Muscle of leg (tissue), 11 donors: ENCODE measurements around the gene OSBPL5. TPM values are rescaled to one million over a fixed set of nuclear protein-coding genes. Genes with fewer than 3 reads are reported as not detected.
A peak's percentile ranks its signal among the peaks of the same experiment; 100 is the strongest.
"Not testable (repeated sequence)": the region's sequence is repeated elsewhere in the genome, so short reads cannot be mapped to it uniquely, and the experiment has no call there.

Source experiments
- DNase-seq: peaks from one replicate; pipeline ENCODE4 v3.0.0; 2013
- H3K27ac ChIP-seq: one replicate; pipeline ENCODE4 v1.5.1; 2013; ENCODE audit warnings: mild to moderate bottlenecking, low read length, control low read depth
- H3K27me3 ChIP-seq: one replicate; pipeline ENCODE4 v1.6.1; 2013; ENCODE audit warnings: low read length; ENCODE audit not compliant: control insufficient read depth, insufficient read depth
- H3K36me3 ChIP-seq: one replicate; pipeline ENCODE4 v1.6.1; 2013; ENCODE audit warnings: low read length; ENCODE audit not compliant: control insufficient read depth, insufficient read depth
- H3K4me1 ChIP-seq: one replicate; pipeline ENCODE4 v1.6.1; 2013; ENCODE audit warnings: low read length; ENCODE audit not compliant: control insufficient read depth, insufficient read depth
- H3K4me3 ChIP-seq: one replicate; pipeline ENCODE4 v1.5.1; 2013; ENCODE audit warnings: low read length, control low read depth
- H3K9me3 ChIP-seq: replicated peaks from 2 replicates; pipeline ENCODE4 v1.6.1; 2013; ENCODE audit warnings: low read depth, low read length; ENCODE audit not compliant: control insufficient read depth
- WGBS: methylation state at CpG from one replicate; pipeline ENCODE4 v1.1.5; 2013; ENCODE audit warnings: missing lambda C conversion rate; ENCODE audit not compliant: insufficient coverage; 5-methylcytosine and 5-hydroxymethylcytosine counted together
- polyA plus RNA-seq, 8 donors: library from polyadenylated mRNA; unstranded; fragments of 120-200 nt; gene quantifications; one replicate each; pipeline versions ENCODE4 v1.2.1 to v1.2.3, GENCODE V29; 2013; ENCODE audit warnings: inconsistent platforms in 1 of 8, low replicate concordance in 1 of 8; ENCODE audit not compliant: insufficient read length in 8 of 8, insufficient read depth in 1 of 8
- total RNA-seq: library from RNA; stranded (reverse); fragments of 120-200 nt; gene quantifications from one replicate; pipeline ENCODE4 v1.2.4, GENCODE V29; 2013

Gene OSBPL5
- total and polyA plus RNA-seq, 9 donors, result 10.8 to 20.4 (median 16.2) TPM

DNA sequence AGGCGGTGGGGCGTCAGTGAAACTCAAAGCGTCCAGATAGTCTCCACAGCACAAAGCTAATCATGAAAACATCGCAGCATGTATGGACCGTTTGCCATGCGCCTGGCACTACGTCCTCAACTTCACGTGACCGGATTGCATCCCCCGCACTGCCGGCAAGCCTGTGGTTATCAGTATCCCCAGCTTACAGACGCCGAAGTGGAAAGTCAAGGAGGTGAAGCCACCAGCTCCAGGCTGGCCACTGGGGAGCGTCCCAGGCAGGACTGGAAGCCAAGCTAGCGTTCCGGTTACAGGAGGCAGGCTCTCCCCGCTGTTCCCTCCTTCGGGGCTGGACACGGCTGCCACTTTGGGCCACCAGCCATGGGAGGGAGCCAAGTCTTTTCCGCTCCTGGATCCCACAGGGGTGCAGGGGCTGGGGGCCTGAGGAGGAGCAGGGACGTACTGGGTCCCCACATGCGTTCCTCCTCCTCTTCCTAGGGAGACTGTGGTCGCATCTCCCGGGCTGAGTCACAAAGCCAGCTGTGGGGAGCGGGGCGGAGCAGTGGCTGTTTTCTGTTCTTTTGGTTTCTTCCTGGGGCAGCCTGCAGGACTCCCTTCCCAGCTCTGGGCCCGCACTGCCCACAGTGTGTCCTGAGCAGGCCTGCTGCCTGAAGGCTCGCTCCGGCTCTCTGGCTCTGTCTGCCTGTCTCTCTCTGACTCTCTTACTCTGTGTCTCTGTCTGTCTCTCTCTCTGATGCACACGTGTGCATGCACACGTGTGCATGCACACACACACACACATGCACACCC is 4.3 kb upstream of the OSBPL5 start:
- DNase-seq, result peak; percentile 63
- 7% methylated on average over 25 of the region's 31 CpGs for WGBS
- Histone ChIP-seq H3K4me1 (peaks cover 52% of the 10 kb centered on the region), H3K27ac (peak overlapping the region; percentile 55), H3K36me3 (no peaks in the 10 kb centered on the region), H3K9me3 (no peaks in the 10 kb centered on the region), H3K4me3 (peak overlapping the region; percentile 27), H3K27me3 (peaks cover 19% of the 10 kb centered on the region)

DNA sequence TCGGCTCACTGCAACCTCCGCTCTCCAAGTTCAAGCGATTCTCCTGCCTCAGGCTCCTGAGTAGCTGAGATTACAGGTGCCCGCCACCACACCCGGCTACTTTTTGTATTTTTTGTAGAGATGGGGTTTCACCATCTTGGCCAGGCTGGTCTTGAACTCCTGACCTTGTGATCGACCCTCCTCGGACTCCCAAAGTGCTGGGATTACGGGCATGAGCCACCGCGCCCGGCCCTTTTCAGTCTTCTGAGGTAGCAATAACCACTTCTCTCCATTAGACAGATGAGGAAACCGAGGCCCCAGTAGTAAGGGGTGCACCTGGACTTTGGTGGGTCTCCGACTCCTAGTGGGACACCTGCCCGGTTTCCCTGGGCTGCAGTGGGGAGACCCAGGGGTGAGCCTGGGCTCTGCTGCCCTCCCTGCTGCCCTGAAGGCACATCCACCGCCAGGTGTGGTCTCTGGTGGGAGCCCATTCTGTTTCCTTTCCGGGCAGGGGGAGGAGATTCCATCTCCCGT is 3.7 kb upstream of the OSBPL5 start:
- Histone ChIP-seq H3K27me3 (peaks cover 19% of the 10 kb centered on the region), H3K4me3 (peak overlapping the region; percentile 27), H3K4me1 (peaks cover 59% of the 10 kb centered on the region)
- DNase-seq, H3K36me3 ChIP-seq, H3K27ac ChIP-seq, H3K9me3 ChIP-seq: not testable (repeated sequence)
- 68% methylated on average over 9 of the region's 17 CpGs for WGBS

DNA sequence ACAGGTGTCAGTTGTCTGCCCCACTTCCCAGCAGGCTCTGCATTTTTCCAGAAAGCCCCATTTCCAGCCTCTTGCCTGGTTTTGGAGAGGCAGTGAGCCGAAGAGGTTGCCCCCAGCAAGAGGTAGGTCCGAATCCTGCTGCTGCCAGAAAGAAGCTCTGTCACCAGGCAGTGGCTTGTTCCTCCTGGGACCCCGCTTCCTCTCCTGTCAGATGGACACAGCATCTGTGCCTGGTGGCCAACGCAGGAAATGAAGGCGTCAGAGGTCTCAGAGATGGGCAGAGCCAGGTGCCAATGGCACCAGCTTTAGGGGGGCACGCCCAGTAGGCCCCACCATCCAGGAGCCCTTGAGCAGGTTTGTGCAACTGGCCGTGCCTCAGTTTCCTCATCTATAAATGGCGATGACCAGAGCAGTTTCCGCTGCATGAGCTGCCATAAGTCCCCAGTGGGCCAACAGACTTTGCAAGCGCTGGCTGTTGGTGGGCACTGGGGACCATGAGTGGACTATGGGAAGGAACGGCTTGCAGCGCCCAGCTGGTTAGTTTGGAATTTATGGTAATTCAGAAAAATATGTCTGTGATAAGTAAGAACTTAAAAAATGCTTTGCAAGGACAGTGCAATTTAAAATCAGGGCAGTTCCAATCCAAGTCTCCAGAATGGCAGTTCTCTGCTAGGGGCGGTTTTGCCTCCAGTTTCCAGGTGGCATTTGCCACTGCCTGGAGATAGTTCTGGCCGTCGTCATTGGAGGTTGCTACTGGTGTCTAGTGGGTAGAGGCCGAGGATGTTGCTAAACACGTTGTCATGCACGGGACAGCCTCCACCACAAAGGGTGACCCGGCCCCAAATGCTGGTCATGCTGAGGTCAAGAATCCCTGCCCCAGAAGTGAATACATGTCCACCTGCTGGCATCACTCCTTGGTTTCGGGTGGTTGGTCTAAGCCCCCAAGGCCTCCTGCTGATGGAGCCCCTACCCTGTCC is 2.3 kb upstream of the OSBPL5 start:
- peaks cover 71% of the 10 kb centered on the region for H3K4me1 ChIP-seq
- 56% methylated on average over 16 of the region's 20 CpGs for WGBS
- H3K9me3 ChIP-seq, result no peaks in the 10 kb centered on the region

GRCh38 chr11:3166268-3167142 is 1.4 kb upstream of the OSBPL5 start:
- H3K9me3 ChIP-seq, result no peaks in the 10 kb centered on the region
- WGBS, result 79% methylated on average over 24 of the region's 25 CpGs
- no peak overlapping the region for H3K4me3 ChIP-seq
- H3K27me3 ChIP-seq, result peaks cover 17% of the 10 kb centered on the region
- no peak overlapping the region for H3K27ac ChIP-seq
- peaks cover 72% of the 10 kb centered on the region for H3K4me1 ChIP-seq
- H3K36me3 ChIP-seq, result no peaks in the 10 kb centered on the region
- peak; percentile 24 for DNase-seq

More for the DNA sequence above, 2.3 kb upstream of the OSBPL5 start:
- H3K36me3 ChIP-seq, result no peaks in the 10 kb centered on the region
- peaks cover 19% of the 10 kb centered on the region for H3K27me3 ChIP-seq
- peak; percentile 3 for DNase-seq
- no peak overlapping the region for H3K27ac ChIP-seq
- H3K4me3 ChIP-seq, result no peak overlapping the region

DNA sequence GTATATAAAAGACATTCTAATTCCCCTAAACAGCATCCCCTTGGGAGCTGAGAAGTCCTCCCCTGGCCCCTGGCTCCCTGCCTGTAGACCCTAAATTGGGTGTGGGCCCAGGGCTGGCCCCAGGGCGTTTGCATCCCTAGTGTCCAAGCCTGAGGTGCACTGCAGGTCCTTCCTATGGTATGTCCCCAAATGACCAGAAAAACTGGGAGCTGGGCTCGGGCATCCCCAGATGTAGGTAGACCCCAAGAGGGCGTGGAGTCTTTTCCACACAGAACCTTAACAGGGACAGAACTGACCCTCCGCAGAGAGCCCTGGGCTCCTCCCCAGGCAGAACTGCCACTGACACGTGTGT is 782 bp upstream of the OSBPL5 start:
- DNase-seq, result no peak
- no peaks in the 10 kb centered on the region for H3K9me3 ChIP-seq
- no peaks in the 10 kb centered on the region for H3K36me3 ChIP-seq
- H3K4me3 ChIP-seq, result no peak overlapping the region
- WGBS, result 73% methylated on average over 5 of the region's 5 CpGs
- no peak overlapping the region for H3K27ac ChIP-seq
- peaks cover 15% of the 10 kb centered on the region for H3K27me3 ChIP-seq
- H3K4me1 ChIP-seq, result peaks cover 77% of the 10 kb centered on the region

GRCh38 chr11:3164552-3165151 is 458 bp downstream of the OSBPL5 start:
- Histone ChIP-seq H3K27me3 (peaks cover 10% of the 10 kb centered on the region), H3K36me3 (no peaks in the 10 kb centered on the region), H3K4me3 (peak overlapping the region; percentile 65), H3K9me3 (no peaks in the 10 kb centered on the region), H3K27ac (no peak overlapping the region), H3K4me1 (peaks cover 76% of the 10 kb centered on the region)
- WGBS, result under 1% methylated on average over 46 of the region's 46 CpGs
- no peak for DNase-seq

DNA sequence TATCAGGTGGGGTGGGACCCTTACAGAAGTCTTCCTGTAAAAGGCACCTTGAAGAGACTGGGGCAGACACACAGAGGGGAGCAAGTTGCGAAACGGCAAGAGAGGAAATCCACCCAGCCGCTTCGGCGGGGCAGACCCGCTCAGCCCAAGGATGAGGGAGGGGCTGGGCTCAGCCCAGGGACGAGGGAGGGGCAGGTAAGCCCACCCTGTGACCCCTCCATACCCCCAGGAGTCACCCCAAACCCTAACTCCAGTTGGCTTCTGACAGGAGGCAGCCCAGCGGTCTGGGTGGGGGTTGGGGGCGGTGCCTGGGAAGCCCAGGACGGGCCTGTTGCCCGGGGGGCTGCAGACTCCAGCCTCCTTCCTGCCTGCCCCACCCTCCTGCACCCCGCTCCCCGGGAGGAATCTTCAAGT is 965 bp downstream of the OSBPL5 start:
- peak overlapping the region; percentile 65 for H3K4me3 ChIP-seq
- H3K9me3 ChIP-seq, result no peaks in the 10 kb centered on the region
- H3K27ac ChIP-seq, result no peak overlapping the region
- peaks cover 76% of the 10 kb centered on the region for H3K4me1 ChIP-seq
- no peak for DNase-seq
- no peaks in the 10 kb centered on the region for H3K36me3 ChIP-seq
- H3K27me3 ChIP-seq, result peaks cover 10% of the 10 kb centered on the region
- 6% methylated on average over 9 of the region's 13 CpGs for WGBS

DNA sequence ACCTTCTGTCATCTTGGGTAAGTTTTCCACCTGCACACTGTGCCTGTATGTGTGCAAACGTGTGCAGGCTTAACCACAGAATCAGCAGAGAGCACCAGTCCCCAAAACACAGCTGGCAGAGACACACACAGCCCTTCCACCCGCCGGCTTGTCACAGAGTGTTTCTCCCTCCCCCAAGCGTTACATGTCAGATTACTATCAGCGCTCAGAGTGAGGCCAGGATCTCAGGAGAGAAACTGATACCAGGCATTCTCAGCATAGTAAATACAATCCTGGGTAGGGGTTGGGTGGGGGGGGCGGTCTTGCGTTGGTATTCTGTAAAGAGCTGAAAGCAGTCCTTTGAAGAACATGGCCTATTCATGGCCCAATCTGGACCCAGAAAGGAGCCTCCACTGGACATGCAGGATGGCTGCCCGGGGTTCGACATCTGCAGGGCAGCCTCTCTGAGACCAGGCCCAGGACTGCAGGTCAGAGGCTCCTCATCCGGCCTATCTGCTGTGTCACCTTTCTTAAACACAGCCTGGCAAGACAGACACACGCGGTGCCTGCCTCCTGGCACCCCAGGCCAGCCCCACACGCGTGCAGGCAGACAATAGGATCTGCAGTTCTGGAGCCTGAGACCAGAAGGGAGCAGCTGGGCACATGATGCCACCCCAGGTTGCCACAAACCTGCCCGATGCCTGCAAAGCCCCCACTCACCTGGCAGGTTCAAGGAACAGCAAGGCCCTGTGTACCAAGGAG is 1.7 kb downstream of the OSBPL5 start:
- Histone ChIP-seq H3K36me3 (no peaks in the 10 kb centered on the region), H3K4me1 (peaks cover 73% of the 10 kb centered on the region), H3K9me3 (no peaks in the 10 kb centered on the region), H3K4me3 (peak overlapping the region; percentile 65), H3K27ac (no peak overlapping the region), H3K27me3 (peaks cover 6% of the 10 kb centered on the region)
- 57% methylated on average over 8 of the region's 15 CpGs for WGBS
- DNase-seq, result peak; percentile 11
